ENCODE data around the gene PAQR8.

- TF ChIP-seq NFIC (IDR thresholded peaks at IDR 0.05) (no peak), CREB1 (IDR thresholded peaks at IDR 0.05; ENCODE audit: low read depth) (no peak), YY1 (IDR thresholded peaks at IDR 0.05; ENCODE audit: low read depth) (no peak)
- TF ChIP-seq, protein P1, sequence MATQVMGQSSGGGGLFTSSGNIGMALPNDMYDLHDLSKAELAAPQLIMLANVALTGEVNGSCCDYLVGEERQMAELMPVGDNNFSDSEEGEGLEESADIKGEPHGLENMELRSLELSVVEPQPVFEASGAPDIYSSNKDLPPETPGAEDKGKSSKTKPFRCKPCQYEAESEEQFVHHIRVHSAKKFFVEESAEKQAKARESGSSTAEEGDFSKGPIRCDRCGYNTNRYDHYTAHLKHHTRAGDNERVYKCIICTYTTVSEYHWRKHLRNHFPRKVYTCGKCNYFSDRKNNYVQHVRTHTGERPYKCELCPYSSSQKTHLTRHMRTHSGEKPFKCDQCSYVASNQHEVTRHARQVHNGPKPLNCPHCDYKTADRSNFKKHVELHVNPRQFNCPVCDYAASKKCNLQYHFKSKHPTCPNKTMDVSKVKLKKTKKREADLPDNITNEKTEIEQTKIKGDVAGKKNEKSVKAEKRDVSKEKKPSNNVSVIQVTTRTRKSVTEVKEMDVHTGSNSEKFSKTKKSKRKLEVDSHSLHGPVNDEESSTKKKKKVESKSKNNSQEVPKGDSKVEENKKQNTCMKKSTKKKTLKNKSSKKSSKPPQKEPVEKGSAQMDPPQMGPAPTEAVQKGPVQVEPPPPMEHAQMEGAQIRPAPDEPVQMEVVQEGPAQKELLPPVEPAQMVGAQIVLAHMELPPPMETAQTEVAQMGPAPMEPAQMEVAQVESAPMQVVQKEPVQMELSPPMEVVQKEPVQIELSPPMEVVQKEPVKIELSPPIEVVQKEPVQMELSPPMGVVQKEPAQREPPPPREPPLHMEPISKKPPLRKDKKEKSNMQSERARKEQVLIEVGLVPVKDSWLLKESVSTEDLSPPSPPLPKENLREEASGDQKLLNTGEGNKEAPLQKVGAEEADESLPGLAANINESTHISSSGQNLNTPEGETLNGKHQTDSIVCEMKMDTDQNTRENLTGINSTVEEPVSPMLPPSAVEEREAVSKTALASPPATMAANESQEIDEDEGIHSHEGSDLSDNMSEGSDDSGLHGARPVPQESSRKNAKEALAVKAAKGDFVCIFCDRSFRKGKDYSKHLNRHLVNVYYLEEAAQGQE (IDR thresholded peaks at IDR 0.05; ENCODE audit: low read depth), result no peak
Measured at GRCh38 chr6:52312461-52312860, 49.5 kb upstream of the PAQR8 start.
